HL-60/S4 (cell line): Measurements from ENCODE around the gene GAA.
"Not testable (repeated sequence)": the region's sequence is repeated elsewhere in the genome, so short reads cannot be mapped to it uniquely, and the experiment has no call there.

Experiments
- in situ Hi-C: fragments of 300-500 bp; cut with MboI; formaldehyde crosslinking; loops from 2 replicates; pipeline ENCODE4 v1.14.3; 2022; ENCODE audit warnings: low sequenced_read_pairs

GAA gene

GRCh38 chr17:80141463-80142165 is 40.2 kb downstream of the GAA start:
- in situ Hi-C loops, result no loop called here

GRCh38 chr17:80142929-80143328 is 41.5 kb downstream of the GAA start:
- in situ Hi-C loops, result no loop called here

GRCh38 chr17:80145076-80146075 is 44.0 kb downstream of the GAA start:
- in situ Hi-C loops, result no loop called here

- in situ Hi-C loops, result no loop called here
Observed at GRCh38 chr17:80146121-80147034, 45.0 kb downstream of the GAA start.

DNA sequence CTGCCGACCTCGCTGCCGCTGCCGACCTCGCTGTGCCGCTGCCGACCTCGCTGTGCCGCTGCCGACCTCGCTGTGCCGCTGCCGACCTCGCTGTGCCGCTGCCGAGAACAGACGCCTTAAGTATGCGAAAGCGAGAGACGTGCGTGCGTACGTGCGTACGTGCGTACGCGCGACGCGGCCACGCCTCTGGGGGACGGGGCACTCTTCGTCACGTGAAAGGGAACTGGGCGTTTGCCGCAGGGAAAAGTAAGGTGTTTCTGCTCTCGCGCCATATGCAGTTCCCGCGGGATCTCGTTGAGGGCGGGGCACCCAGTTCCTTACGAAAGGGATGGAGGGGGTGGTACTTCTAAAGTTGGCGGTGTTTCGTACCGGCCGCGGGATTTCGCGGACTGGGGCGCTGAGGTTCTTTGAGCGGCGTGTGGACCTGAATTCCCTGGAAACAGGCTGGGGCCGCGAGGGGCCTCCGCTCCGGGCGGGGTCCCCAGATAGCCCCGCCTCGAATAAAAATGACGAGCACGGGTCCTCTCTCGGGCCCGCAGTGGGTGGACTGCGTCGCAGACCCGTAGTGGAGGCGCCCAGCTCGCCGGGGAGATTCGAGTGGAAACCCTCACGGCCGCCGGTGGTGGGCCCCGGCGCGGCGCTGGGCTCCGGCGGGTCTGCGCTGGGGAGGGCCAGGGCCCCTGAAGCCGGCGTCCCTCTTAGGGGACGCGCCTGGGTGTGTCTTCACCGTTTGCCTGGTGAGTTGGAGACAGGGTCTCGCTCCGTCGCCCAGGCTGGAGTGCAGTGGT is 45.8 kb downstream of the GAA start, which contains the start of gene EIF4A3:
EIF4A3 (minus strand) TSS at position 94 of the 788 bp plus-strand sequence. CDS start 167 bp downstream, outside the sequence.
- in situ Hi-C loops, result no loop called here

DNA sequence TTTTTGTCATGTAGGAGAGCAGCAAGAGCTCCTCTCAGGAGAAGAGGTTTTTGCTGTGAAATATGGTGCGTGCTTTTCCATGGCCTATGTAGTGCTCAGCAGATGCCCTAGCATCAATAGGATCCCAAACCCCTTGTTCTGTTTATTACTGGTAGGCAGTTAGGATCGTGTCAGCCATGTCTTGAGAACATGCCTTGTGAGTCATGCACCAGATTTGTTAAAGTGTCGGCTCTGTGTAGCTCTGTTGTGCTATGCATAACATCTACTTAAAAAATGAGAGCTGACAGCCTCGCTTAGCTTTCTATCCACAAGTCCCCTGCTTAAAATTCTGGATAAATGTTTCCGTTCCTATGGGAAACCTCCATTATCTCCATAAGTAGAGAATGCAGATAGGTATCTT is 50.0 kb downstream of the GAA start:
- in situ Hi-C loops, result no loop called here

- in situ Hi-C loops, result no loop called here
Observed at GRCh38 chr17:80152081-80152702, 50.8 kb downstream of the GAA start.

DNA sequence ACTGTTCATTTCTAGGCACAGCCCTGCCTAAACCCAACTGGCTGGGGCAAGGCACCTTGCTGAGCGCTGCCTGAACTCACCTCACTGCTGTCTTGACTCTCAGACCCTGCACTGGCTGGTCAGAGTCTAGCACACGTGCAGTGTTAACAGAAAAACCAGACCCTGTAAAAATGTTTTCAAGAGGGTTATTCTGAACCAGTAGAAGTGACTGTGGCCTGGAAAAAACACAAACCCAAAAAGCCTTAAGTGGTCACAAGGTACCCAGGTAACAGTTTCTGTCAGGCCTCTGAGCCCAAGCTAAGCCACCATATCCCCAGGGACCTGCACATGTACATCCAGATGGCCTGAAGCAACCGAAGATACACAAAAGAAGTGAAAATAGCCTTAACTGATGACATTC is 51.6 kb downstream of the GAA start:
- in situ Hi-C loops, result no loop called here

DNA sequence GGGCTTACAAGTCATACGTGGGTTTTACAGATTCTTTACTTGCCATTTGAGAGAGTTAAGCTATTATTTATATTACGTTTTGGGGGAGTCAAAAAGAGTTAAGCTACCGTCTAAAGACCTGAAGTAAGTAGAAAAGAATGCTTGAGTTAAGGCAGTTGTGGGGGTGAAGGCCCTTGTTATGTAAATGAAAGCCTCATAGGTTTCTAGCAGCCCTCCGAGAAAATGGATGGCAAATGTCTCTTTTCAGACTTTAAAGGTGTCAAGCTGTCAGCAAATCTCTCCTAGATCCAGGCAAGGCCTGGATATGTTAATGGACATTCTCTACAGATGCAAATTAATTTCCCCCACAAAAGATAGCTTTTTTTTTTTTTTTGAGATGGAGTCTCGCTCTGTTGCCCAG is 52.8 kb downstream of the GAA start:
- in situ Hi-C loops, result no loop called here

- in situ Hi-C loops, result not testable (repeated sequence)
Observed at GRCh38 chr17:80155600-80155999, 54.2 kb downstream of the GAA start.

DNA sequence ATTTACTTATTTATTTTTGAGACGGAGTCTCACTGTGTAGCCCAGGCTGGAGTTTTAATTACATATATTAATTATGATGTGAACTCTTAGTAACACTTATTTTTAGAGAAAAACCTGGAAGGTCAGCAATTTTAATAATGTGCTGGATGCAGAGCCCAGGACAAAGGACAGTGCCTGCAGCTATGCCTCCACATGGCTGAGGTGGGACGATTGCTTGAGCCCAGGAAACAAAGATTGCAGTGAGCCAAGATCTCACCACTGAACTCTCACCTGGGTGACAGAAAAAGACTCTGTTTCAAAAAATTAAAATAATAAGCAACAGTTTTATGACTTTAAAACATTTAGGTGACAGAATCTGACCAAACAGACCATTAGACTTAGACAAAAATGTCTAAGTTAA is 57.5 kb downstream of the GAA start:
- in situ Hi-C loops, result no loop called here

GRCh38 chr17:80160536-80160935 is 59.2 kb downstream of the GAA start:
- in situ Hi-C loops, result no loop called here

- in situ Hi-C loops, result no loop called here
Observed at GRCh38 chr17:80163336-80163735, 62.0 kb downstream of the GAA start.

GRCh38 chr17:80164185-80164584 is 62.8 kb downstream of the GAA start:
- in situ Hi-C loops, result no loop called here

DNA sequence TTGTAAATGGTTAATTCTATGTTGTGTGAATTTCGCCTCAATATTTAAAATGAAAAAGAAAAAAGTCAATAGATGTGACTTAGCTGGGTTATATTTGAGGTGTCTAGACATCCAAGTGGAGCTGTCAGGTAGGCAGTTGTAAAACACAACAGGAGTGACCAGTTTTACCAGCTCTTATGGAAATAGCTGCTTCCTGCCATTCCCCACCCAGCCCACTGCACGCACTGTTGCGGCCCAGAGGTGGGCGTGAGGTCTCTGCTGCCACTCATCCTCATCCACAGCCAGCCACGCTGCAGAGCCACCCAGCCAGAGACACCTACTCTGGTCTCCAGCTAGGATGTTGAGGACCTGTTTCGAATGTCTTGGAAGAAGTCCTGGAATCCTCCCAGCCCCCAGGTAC is 65.1 kb downstream of the GAA start:
- in situ Hi-C loops, result no loop called here

DNA sequence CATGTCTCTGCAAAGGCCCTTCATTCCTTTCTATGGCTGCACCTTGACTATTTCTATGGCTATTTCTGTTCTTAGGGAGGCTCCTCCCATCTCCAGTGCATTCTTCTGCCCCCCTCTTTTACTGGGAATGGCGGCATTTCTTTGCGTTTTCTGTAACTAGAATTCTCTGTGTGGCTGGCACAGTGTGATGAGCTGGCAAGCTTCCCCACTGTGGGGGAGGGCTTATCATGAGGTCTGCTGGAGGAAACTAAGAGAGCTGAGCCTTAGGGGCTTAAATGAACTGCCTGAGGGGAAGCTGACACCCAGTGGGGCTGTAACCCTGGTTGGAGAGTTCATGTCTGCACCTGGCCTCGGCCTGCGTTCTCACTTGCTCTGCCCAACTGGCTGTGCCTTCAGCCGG is 67.0 kb downstream of the GAA start:
- in situ Hi-C loops, result no loop called here

GRCh38 chr17:80169107-80169506 is 67.7 kb downstream of the GAA start:
- in situ Hi-C loops, result no loop called here
